ENCODE results near the gene LAIR1. TPM values are rescaled to one million over a fixed set of nuclear protein-coding genes. Genes with fewer than 3 reads are reported as not detected.

The LAIR1 gene
- polyA plus RNA-seq, 1 experiment = not detected

- CTCF ChIA-PET = interaction anchor here (1.0 kb wide), 1 partner anchor 17 kb away, joined by 3 read pairs; no protein-coding TSS in a partner anchor
Measured at GRCh38 chr19:54407780-54408179, 43.0 kb upstream of the LAIR1 start.

GRCh38 chr19:54405628-54406027 lies 40.9 kb upstream of the LAIR1 start:
- Histone ChIP-seq H3K27me3 (ENCODE audit: control insufficient read depth, insufficient read depth, low read length) (no peaks in the 10 kb centered on the region), H3K4me3 (ENCODE audit: low read depth, low read length) (no peak overlapping the region), H3K36me3 (ENCODE audit: control insufficient read depth, insufficient read depth, low read length) (no peaks in the 10 kb centered on the region)
- POLR2A ChIA-PET = no interaction called here
- no peak for DNase-seq (ENCODE audit: low read depth)
- CTCF ChIA-PET = no interaction called here
- TF ChIP-seq, protein P1, sequence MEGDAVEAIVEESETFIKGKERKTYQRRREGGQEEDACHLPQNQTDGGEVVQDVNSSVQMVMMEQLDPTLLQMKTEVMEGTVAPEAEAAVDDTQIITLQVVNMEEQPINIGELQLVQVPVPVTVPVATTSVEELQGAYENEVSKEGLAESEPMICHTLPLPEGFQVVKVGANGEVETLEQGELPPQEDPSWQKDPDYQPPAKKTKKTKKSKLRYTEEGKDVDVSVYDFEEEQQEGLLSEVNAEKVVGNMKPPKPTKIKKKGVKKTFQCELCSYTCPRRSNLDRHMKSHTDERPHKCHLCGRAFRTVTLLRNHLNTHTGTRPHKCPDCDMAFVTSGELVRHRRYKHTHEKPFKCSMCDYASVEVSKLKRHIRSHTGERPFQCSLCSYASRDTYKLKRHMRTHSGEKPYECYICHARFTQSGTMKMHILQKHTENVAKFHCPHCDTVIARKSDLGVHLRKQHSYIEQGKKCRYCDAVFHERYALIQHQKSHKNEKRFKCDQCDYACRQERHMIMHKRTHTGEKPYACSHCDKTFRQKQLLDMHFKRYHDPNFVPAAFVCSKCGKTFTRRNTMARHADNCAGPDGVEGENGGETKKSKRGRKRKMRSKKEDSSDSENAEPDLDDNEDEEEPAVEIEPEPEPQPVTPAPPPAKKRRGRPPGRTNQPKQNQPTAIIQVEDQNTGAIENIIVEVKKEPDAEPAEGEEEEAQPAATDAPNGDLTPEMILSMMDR (IDR thresholded peaks at IDR 0.05; ENCODE audit: insufficient read depth, low read depth, low read length) = no peak

More at GRCh38 chr19:54407780-54408179, 43.0 kb upstream of the LAIR1 start:
- Histone ChIP-seq H3K36me3 (ENCODE audit: control insufficient read depth, insufficient read depth, low read length) (no peaks in the 10 kb centered on the region), H3K4me3 (ENCODE audit: low read depth, low read length) (no peak overlapping the region), H3K27me3 (ENCODE audit: control insufficient read depth, insufficient read depth, low read length) (no peaks in the 10 kb centered on the region)
- TF ChIP-seq, protein P1 (IDR thresholded peaks at IDR 0.05; ENCODE audit: insufficient read depth, low read depth, low read length) = no peak
- no peak for DNase-seq (ENCODE audit: low read depth)
- POLR2A ChIA-PET = no interaction called here

GRCh38 chr19:54403054-54403453 lies 38.3 kb upstream of the LAIR1 start:
- DNase-seq (ENCODE audit: low read depth) = no peak
- Histone ChIP-seq H3K36me3 (ENCODE audit: control insufficient read depth, insufficient read depth, low read length) (no peaks in the 10 kb centered on the region), H3K27me3 (ENCODE audit: control insufficient read depth, insufficient read depth, low read length) (no peaks in the 10 kb centered on the region), H3K4me3 (ENCODE audit: low read depth, low read length) (no peak overlapping the region)
- TF ChIP-seq, protein P1 (IDR thresholded peaks at IDR 0.05; ENCODE audit: insufficient read depth, low read depth, low read length) = no peak
- POLR2A ChIA-PET = no interaction called here
- CTCF ChIA-PET = interaction anchor here (1.7 kb wide), 1 partner anchor 12 kb away, joined by 5 read pairs; no protein-coding TSS in a partner anchor

GRCh38 chr19:54400913-54401312 lies 36.2 kb upstream of the LAIR1 start:
- TF ChIP-seq, protein P1 (IDR thresholded peaks at IDR 0.05; ENCODE audit: insufficient read depth, low read depth, low read length) = no peak
- Histone ChIP-seq H3K36me3 (ENCODE audit: control insufficient read depth, insufficient read depth, low read length) (no peaks in the 10 kb centered on the region), H3K4me3 (ENCODE audit: low read depth, low read length) (no peak overlapping the region), H3K27me3 (ENCODE audit: control insufficient read depth, insufficient read depth, low read length) (no peaks in the 10 kb centered on the region)
- CTCF ChIA-PET = no interaction called here
- no peak for DNase-seq (ENCODE audit: low read depth)
- POLR2A ChIA-PET = no interaction called here

DNA sequence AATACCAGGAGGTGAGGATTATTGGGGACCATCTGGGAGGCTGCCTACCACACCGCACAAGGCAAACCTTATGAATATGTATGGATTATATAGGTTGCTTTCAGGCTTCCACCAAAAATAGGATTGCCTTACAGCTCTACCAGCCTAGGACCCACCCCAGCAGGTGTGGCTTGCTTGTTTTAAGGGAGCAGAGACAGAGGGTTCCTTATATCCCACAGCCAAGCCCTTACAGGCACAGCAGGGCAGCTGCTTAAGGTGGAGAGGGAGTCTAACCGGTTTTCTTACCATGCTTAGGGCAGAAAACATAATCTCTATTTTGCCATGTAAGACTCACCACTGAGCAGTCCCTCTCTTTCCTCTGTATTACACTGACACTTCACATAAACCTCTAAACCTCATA lies 34.5 kb upstream of the LAIR1 start:
- ChIA-PET CTCF (interaction anchor here (2.4 kb wide), 1 partner anchor 10 kb away, joined by 11 read pairs; no protein-coding TSS in a partner anchor), POLR2A (no interaction called here)
- TF ChIP-seq, protein P1 (IDR thresholded peaks at IDR 0.05; ENCODE audit: insufficient read depth, low read depth, low read length) = no peak
- Histone ChIP-seq H3K4me3 (ENCODE audit: low read depth, low read length) (no peak overlapping the region), H3K36me3 (ENCODE audit: control insufficient read depth, insufficient read depth, low read length) (no peaks in the 10 kb centered on the region), H3K27me3 (ENCODE audit: control insufficient read depth, insufficient read depth, low read length) (no peaks in the 10 kb centered on the region)
- no peak for DNase-seq (ENCODE audit: low read depth)

Measured in BJ (cell line).